HG02642 (cell line): Measurements from ENCODE around the gene PNMA8B.

Experiments used
- ATAC-seq: cut with Tn5 transposase; IDR thresholded peaks from one replicate; pipeline ENCODE4 v1.9.1; 2021; ENCODE audit warnings: mild to moderate bottlenecking; ENCODE audit not compliant: unreplicated experiment, poor library complexity

The PNMA8B gene

DNA sequence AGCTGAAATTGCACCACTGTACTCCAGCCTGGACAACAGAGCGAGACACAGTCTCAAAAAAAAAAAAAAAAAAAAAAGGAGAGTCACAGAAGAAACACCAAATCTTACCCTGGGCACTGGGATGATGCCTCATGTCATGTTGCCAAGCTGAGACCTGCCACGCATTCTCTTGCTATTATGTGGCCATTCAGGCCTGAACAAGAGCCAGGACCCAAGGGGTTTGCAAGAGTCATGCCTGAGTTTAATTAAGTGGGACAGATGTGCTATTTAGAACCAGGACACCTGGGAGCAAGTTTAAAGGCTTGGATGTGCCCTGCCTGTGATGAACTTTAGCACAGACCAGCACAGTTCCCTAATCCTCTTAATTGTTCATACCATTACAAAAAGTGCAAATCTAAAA is 34.1 kb downstream of the PNMA8B start:
- ATAC-seq, result no peak

DNA sequence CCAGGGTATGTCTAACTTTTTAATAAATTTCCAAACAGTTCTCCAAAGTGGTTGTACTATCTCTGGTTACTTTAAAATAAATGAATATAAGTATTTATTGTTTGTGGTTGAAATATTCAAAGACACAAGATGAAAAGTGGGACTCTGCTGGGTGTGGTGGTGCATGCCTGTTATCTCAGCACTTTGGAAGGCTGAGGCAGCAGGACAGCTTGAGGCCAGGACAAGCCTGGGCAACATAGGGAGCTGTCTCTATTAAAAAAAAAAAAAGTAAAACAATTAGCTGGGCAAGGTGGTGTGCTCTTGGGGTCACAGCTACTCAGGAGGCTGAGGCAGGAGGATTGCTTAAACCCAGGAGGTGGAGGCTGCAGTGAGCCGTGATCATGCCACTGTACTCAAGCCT is 34.7 kb downstream of the PNMA8B start:
- no peak for ATAC-seq

DNA sequence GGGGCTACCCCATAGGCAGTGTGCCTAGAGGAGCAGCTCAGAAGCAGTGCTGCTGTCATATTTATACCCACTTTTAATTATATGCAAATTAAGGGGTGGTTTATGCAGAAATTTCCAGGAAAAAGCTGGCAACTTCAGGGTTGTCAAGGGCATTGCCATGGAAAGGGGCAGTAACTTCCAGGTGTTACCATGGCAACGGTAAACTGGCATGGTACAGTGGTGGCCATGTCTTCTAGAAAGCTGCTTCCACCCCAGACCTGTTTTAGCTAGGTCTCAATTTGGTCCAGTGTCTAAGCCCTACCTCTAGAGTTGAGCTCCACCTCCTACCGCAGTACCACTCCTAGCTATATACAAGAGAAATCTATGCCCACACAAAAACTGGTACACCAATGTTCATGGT is 35.6 kb downstream of the PNMA8B start:
- no peak for ATAC-seq

DNA sequence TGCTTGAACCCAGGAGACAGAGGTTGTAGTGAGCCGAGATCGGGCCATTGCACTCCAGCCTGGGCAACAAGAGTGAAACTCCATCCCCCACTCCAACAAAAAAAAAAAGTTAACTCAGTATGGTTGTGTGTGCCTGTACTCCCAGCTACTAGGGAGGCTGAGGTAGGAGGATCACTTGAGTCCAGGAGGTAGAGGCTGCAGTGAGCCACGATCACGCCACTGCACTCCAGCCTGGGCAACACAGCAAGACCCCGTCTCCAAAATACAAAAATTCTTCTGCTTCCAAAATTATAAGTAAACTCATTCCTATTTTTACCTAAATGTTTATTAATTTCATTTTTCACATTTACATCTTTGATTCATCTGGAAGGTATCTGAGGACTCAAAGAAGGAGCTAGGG is 38.7 kb downstream of the PNMA8B start:
- no peak for ATAC-seq

DNA sequence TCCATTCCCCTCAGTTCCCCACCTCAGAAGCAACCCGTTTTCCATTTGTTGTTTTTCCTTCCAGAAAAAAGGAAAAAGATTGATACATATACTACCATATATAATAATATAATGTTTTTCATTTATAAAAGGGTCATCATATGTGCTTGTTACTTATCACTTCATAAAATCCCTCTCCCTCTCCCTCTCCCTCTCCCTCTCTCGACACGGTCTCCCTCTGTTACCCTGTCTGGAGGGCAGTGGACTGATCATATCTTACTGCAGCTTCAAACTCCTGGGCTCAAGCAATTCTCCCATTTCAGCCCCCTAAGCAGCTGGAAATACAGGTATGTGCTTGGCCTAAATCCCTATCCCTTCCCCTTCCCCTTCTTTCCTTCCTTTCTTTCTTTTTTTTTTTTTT is 41.4 kb downstream of the PNMA8B start:
- no peak for ATAC-seq

DNA sequence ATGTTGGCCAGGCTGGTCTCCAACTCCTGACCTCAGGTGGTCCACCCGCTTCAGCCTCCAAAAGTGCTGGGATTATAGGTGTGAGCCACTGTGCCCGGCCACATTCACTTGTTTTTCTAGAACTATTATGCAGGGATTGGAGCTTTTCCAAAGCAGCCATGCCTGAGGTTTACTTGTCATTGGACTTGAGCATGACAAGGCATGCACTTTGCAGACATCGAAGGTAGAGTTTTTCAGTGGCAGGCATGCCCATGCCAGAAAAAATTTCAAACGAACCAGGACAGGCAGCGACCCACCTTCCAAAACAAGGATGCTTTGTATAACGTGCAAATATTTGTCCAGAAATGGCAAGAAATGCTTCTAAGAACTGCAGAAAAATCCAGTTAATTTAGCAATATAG is 42.0 kb downstream of the PNMA8B start:
- ATAC-seq, result no peak

DNA sequence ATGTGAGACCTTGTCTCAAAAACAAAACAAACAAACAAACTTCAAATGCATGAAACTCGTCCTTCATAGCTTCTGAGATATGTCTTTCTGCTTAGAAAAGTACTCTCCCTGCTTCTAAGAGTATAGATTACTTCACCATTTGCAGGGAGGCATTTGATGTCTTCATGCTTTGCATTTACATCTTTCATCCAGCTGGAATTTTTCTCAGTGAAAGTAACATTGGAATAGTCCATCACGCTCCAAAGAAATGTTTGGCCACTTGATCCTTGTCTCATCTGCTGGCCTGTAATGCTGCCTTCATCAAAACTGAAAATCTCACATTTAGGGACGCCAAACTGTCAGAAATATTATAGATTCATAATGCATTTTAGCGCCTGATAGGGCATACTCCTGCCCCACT is 43.5 kb downstream of the PNMA8B start:
- ATAC-seq, result no peak

DNA sequence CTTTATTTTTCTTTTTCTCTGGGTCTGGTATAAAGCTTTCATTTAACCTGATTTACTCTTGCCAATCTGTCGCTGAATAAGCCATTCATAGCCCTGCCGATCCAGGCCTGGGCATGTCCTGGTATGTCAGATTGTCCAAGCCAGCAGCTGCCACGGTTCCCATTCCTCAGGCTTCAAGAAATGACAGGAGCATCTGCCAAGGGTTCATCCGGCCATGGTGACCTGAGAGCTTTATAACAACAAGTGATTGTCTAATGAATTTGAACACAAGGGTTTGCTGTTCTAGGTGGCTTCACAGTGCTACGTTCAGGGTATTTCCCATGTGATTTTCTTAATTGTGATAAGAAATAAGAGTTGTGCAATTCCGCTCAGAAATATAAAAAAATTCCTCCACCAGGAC is 44.3 kb downstream of the PNMA8B start:
- no peak for ATAC-seq

DNA sequence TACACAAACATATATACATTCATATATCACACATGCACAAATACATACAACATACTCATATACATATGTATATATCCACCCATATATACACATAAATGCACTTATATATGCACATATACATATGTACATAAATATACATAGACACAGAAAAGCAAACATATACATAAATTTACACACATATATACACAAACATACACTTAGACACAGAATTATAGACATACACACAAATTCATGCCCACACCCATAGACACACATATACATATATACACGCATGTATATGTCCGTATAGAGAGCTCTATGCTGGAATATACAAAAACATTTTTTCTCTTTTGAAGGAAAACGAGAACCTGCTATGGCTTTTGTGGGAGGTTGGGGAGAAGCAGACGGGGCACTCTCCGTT is 44.9 kb downstream of the PNMA8B start:
- ATAC-seq, result no peak

DNA sequence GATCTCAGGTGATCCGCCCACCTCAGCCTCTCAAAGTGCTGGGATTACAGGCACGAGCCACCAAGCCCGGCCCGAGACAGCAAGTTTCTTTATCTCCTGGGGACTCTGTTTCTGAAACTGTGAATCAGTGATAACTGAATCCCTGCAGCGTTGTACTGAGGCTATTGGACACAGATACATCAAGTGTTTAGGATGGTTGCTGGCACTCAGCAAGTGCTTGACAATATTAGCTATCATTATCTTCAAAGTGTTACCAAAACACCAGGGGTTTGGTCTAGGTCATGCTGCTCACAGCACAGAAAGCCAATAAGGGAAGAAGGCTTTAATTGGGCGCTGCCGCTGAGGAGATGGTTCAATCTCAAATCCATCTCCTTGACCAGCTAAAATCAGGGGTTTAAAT is 46.4 kb downstream of the PNMA8B start:
- ATAC-seq, result no peak

DNA sequence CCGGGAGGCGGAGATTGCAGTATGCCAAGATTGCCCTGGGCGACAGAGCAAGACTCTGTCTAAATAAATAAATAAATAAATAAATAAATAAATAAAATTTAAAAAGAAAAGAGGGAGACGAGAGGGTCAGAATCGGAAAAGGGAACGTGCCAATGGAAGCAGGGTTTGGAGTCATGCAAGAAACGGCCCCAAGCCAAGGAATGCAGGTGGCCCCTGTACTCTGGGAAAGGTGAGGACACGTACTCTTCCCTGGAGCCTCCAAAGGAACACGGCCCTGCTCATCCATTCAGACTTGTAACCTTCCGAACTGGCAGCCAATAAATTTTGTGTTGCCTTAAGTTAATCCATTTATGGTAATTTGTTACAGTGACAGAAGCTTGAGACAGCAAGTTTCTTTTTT is 47.1 kb downstream of the PNMA8B start:
- ATAC-seq, result no peak

DNA sequence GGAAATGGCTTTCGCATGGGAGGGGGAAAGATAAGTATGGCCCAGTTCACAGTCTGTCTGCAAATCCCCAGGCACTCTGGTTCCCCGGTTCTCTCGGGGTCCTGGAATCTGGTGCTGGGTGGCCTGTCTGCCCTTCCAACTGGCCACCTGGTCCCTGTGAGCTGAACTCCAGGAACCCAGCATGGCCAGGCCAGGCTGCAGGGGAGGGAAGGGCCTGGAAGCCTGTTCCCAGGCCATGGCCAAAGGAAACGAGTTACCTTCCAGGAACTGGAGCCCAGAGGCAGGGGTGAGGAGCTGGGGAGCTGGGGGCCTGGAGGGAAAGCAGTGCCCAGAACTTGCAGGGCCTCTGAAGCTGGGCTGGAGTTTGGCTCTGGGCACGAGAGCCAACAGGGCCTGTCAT is 47.8 kb downstream of the PNMA8B start:
- ATAC-seq, result no peak

DNA sequence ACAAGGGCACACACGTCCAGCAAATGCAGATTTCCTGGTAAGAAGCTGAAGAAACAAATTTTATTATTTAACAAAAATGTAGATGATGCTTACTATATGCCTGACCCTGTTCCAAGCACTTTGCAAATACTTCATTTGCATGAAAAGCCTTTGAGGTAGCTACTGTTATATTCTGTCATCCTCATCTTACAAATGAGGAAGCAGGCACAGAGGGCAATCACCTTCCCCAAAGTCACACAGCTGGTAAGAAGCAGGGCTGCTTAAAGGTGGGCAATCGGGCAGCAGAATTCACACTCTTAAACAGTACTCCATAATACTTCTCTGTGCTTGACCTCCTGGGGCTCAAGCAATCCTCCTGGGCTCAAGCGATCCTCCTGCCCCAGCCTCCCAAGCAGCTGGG is 48.7 kb downstream of the PNMA8B start:
- ATAC-seq, result no peak

DNA sequence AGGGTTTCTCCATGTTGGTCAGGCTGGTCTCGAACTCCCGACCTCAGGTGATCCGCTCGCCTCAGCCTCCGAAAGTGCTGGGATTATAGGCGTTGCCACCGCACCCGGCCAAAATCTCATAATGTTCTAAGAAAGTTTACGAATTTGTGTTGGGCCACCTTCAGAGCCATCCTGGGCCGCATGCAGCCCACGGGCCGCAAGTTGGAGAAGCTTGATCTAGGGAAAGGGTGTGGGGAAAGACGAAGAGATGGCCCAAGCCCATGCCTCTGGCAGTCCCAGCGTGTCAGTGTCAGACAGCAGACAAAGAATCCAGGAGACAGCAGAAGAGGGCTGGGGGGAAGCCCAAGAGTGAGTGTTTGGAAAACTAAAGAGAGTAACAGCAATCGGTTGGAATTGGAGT is 49.6 kb downstream of the PNMA8B start:
- ATAC-seq, result no peak

DNA sequence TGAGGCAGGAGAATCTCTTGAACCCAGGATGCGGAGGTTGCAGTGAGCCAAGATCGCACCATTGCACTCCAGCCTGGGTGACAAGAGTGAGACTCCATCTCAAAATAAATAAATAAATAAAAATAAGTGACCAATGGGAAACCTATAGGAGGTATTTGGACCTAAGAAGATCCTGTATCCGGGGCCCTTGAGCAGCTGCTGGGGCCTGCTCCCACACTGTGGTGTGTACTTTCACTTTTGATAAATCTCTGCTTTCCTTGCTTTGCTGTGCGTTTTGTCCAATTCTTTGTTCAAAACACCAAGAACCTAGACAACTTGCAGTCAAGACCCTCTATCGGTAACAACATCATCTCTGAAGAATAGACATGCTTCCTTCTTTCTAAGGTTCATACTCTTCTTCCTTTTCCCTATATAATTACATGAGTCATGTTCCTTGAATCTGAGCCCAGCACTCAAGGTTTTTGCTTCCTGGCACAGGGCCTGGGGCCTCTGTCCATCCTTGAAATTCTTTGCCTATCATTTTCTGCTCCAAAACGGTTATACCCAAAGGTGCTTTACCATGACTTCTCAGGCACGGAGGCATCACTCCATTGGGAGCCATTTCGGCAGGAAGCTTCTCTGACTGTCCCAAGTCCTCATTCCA is 52.7 kb downstream of the PNMA8B start:
- ATAC-seq, result no peak

DNA sequence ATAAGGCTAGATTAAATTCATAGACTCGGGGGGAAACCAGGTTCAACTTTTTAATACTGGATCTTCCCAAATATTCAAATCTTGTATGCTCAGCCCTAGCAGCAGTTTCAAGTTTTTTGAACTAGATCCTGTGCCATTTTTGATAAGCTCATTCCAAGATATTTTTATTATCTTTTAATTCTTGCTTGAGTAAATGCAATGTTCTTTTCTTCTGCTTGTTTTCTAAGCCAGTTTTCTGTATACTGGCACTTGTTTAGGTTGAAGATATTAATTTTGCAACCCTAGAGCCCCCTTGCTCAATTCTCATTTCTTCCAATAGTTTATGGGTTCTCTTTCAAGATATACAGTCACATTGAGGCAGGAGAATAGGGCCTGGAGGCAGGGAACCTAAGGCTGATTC is 53.8 kb downstream of the PNMA8B start:
- ATAC-seq, result no peak
